ENCODE data around the gene ETS1. TPM values are rescaled to one million over a fixed set of nuclear protein-coding genes. Genes with fewer than 3 reads are reported as not detected.

Gene ETS1
- polyA plus RNA-seq, 1 experiment: 32.3 TPM

- no peak for DNase-seq (ENCODE audit: low read depth, low spot score)
- H3K27me3 ChIP-seq (ENCODE audit: control insufficient read depth, insufficient read depth, low read length): no peaks in the 10 kb centered on the region
- no peak overlapping the region for H3K4me3 ChIP-seq (ENCODE audit: low read depth, low read length)
- POLR2A ChIA-PET: interaction anchor here (0.7 kb wide), 1 partner anchor 40 kb away, joined by 3 read pairs; no protein-coding TSS in a partner anchor
- TF ChIP-seq CTCF (IDR thresholded peaks at IDR 0.05; ENCODE audit: low read depth, low read length): no peak
- H3K27ac ChIP-seq (ENCODE audit: low read depth, low read length): no peak overlapping the region
- CTCF ChIA-PET: no interaction called here
- H3K9me3 ChIP-seq (ENCODE audit: control insufficient read depth, insufficient read depth, low read length): no peaks in the 10 kb centered on the region
These were observed 121.2 kb downstream of the ETS1 start for GRCh38 chr11:128465946-128466705.

GRCh38 chr11:128465531-128465930 lies 121.8 kb downstream of the ETS1 start:
- POLR2A ChIA-PET: no interaction called here

GRCh38 chr11:128464878-128465450 lies 122.4 kb downstream of the ETS1 start:
- TF ChIP-seq CTCF (IDR thresholded peaks at IDR 0.05; ENCODE audit: low read depth, low read length): no peak
- Histone ChIP-seq H3K4me3 (ENCODE audit: low read depth, low read length) (no peak overlapping the region), H3K27ac (ENCODE audit: low read depth, low read length) (no peak overlapping the region), H3K27me3 (ENCODE audit: control insufficient read depth, insufficient read depth, low read length) (no peaks in the 10 kb centered on the region), H3K9me3 (ENCODE audit: control insufficient read depth, insufficient read depth, low read length) (no peaks in the 10 kb centered on the region)
- ChIA-PET CTCF (no interaction called here), POLR2A (no interaction called here)
- DNase-seq (ENCODE audit: low read depth, low spot score): no peak

More at GRCh38 chr11:128465531-128465930, 121.8 kb downstream of the ETS1 start:
- no peak for DNase-seq (ENCODE audit: low read depth, low spot score)
- Histone ChIP-seq H3K27ac (ENCODE audit: low read depth, low read length) (no peak overlapping the region), H3K4me3 (ENCODE audit: low read depth, low read length) (no peak overlapping the region), H3K9me3 (ENCODE audit: control insufficient read depth, insufficient read depth, low read length) (no peaks in the 10 kb centered on the region), H3K27me3 (ENCODE audit: control insufficient read depth, insufficient read depth, low read length) (no peaks in the 10 kb centered on the region)
- no peak for TF ChIP-seq CTCF (IDR thresholded peaks at IDR 0.05; ENCODE audit: low read depth, low read length)
- CTCF ChIA-PET: no interaction called here

GRCh38 chr11:128463979-128464378 lies 123.4 kb downstream of the ETS1 start:
- DNase-seq (ENCODE audit: low read depth, low spot score): no peak
- ChIA-PET CTCF (interaction anchor here (1.2 kb wide), 1 partner anchor 167 kb away, joined by 5 read pairs; no protein-coding TSS in a partner anchor), POLR2A (no interaction called here)
- H3K4me3 ChIP-seq (ENCODE audit: low read depth, low read length): no peak overlapping the region
- H3K9me3 ChIP-seq (ENCODE audit: control insufficient read depth, insufficient read depth, low read length): no peaks in the 10 kb centered on the region
- no peak for TF ChIP-seq CTCF (IDR thresholded peaks at IDR 0.05; ENCODE audit: low read depth, low read length)
- peak overlapping the region; percentile 63 for H3K27ac ChIP-seq (ENCODE audit: low read depth, low read length)
- no peaks in the 10 kb centered on the region for H3K27me3 ChIP-seq (ENCODE audit: control insufficient read depth, insufficient read depth, low read length)

- Histone ChIP-seq H3K27ac (ENCODE audit: low read depth, low read length) (peak overlapping the region; percentile 73), H3K27me3 (ENCODE audit: control insufficient read depth, insufficient read depth, low read length) (no peaks in the 10 kb centered on the region), H3K9me3 (ENCODE audit: control insufficient read depth, insufficient read depth, low read length) (no peaks in the 10 kb centered on the region), H3K4me3 (ENCODE audit: low read depth, low read length) (no peak overlapping the region)
- no peak for TF ChIP-seq CTCF (IDR thresholded peaks at IDR 0.05; ENCODE audit: low read depth, low read length)
- CTCF ChIA-PET: interaction anchor here (1.2 kb wide), 1 partner anchor 167 kb away, joined by 5 read pairs; no protein-coding TSS in a partner anchor
- POLR2A ChIA-PET: interaction anchor here (1.2 kb wide), 1 partner anchor 173 kb away, joined by 3 read pairs; no protein-coding TSS in a partner anchor
- no peak for DNase-seq (ENCODE audit: low read depth, low spot score)
These were observed 124.0 kb downstream of the ETS1 start for GRCh38 chr11:128463371-128463829.

All from AG04450 (cell line).